ENCODE data around the gene SH3GL1.

SH3GL1 gene

DNA sequence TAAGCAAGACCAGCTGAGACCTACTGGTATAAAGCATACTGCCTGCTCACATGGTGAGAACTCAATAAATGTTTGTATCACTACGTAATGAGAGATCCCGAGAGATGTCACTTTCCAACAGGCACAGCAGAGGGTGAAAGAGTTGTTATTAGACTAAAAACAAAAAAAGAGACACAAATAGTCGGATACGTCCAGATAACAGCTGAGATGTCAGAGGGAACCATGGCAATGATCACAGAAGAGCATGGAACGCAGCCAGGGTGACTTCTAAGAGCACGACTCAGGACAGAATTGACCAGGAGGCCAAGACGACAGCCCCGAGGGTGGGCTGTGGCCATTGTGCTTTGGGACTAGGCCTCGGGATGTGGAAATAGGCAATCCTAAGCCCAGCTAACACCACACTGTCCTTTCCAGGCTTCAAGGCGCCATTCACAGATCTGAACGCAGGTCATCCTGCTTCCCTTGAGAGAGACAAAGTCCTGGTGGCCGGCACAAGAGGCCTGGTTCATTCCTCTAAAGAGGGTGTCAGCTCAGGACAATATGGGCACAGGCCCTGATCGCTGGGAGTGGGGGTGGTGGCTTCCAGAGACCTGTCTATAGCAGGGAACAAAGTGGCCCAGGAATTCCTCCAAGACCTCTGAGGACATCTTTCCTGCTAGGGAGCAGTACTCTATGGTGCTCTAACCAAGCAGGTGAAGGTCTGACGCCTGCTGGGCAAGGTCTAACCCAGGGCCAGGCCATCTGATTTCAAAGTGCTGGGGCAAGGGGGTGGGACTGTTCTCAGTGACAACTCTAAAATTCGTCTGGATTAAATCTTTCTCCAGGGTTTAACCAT is 3.2 kb downstream of the SH3GL1 start:
- DNase-seq: no peak

DNA sequence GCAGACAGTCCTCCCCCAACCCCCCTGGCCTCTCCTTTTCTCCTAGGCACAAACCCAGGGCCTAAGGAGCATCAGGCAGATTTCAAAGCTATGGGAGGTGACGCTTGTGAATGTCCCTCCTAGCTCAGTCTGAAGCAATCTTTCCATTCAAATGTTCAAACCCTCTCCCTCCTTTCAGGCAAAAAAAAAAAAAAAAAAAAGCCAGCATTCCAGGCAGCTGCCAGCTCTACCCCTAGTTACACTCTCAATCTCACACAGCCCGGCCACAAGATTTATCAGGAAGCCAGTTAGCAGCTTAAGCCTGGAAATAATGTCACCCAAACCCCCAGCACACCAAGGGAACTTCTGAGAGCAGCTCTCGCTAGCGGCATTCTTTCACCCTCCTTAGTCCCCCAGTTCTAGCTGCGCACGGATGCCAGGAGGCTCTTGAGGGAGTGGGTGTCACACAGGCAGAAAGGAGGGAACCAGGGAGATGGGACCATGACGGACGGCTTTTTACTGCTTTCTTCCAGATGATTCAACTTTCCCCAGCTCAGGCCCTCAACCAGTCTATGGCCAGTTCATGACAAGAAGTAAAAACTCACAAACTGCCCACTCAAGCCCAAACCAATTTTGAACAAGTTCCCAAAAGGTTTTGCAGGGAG is 6.3 kb downstream of the SH3GL1 start:
- no peak for DNase-seq

DNA sequence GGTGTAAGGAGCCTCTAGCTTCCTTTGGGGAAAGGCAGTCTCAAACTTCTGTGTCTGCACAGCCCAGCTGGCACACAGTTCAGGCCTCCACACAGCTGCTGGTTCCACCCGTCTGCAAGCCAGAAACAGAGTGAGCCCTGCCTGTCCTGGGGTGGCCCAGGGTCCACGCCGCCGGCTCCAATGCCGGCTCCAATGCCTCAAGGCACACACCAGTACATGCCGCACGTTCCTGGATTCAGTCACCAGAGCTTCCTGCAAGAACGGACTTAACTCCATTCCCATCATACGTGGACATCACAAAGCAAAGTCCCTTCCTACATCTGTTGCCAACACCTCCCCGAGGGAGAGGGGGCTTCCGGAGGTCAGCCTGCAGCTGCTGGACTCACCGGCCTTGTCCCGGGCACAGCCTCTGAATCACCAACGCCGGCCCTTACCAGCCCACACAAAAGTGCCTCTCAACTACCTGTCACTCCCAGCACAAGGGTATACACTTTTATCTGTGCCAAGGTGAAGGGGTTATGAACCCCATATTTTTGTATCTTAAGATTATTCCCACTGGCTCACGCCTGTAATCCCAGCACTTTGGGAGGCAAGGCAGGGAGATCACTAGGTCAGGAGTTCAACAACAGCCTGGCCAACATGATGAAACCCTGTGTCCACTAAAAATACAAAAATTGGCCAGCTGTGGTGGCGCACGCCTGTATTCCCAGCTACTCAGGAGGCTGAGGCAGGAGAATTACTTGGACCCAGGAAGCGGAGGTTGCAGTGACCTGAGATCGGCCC is 8.5 kb downstream of the SH3GL1 start:
- DNase-seq: peak; percentile 81

DNA sequence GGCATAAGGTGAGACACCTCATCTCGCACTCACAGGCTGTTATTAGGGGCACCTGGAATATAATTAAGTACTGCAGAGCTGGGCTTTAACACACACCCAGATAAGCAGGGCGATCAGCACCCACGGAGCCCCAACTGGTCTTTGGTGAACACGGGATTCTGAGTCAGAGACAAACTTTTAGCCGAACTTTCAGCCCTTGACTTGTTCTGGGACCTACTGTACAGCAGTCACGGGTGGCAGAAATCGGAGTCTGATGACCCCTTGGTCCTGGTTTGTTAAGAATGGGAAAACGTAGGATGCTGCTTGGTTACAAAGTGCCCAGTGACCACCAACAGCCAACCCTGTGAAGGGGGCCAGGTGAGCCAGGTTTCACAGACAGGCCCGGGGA is 9.0 kb downstream of the SH3GL1 start:
- DNase-seq: no peak

DNA sequence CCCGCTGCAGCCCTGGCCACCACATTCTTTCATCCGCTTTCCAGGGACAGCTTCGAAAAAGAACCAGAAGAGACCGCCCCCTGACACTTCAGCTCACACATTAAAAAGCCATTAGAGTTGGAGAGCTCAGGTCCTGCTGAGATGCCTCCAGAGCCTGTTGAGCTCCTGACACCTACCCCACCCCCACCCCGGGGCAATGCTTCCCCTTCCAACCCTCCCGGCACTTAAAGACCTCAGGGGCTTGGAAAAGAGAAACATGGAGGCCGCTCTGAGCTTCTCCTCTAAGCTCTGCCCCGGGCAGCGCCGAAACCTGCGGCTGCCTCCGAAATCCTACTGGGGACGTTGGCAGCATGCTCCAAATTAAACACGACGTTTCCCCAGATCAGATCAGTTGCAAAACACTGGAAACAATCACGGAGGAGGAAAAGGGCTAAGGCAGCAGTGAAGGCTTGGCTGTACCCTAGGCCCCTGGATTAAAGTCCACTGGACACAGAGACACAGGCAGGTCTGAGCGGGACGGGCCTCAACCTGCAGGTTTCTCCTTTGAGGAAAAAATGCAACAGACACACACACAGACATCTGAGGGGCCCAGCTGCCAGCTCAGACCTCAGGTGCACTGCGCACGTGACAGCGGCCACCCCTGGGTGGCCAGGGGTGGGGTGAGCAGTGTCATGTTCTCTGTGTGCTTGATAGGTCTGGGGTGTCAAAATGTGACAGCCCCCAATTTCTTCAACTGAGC is 9.6 kb downstream of the SH3GL1 start:
- DNase-seq: no peak

DNA sequence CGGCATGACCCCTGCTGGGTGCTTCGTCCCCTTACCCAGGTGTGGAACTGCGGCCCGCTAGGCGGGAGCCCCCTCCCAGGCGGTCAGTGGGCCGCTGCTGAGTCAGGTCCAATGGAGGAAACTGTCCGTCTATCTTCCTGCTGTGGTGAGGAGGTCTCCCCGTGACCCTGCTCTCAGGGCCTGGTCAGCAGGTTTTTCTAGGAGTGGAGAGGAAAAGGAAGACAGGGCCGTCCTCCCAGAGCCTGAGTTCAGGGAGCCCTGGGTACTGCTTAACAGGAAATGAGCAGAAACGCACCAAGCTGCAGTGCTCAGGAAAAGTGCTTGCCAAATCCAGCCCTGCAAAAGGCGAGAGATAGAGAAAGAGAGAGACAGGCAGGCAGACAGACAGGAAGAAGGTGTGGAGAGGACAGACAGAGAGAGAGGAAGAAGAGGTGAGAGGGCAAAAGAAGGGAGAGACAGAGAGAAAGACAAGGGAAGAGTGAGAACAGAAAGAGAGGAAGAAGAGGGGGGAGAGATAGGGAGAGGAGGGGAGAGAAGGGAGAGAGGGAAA is 10.3 kb downstream of the SH3GL1 start:
- DNase-seq: peak; percentile 59

- DNase-seq: no peak
Measured at GRCh38 chr19:4389511-4390016, 10.8 kb downstream of the SH3GL1 start.

DNA sequence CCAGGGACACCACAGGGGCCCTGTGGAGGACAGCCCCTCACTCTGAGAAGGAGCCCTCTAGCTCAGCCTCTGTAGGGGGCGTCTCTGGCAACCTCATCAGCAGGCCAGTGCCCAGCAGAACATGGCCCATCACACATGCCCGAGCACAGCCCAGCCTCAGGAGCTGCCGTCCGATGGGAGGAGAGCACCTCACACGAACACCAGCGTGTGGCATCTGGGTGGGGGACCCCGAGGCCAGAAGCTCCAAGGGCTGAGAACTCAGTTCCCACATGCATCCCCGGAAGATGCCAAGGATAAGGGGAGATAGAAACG is 11.3 kb downstream of the SH3GL1 start:
- DNase-seq: no peak

- DNase-seq: peak; percentile 55
Measured at GRCh38 chr19:4388337-4389063, 11.8 kb downstream of the SH3GL1 start.

- DNase-seq: peak; percentile 43
Measured at GRCh38 chr19:4386041-4386782, 14.1 kb downstream of the SH3GL1 start.

- DNase-seq: no peak
Measured at GRCh38 chr19:4385291-4386040, 14.9 kb downstream of the SH3GL1 start.

- DNase-seq: peak; percentile 41
Measured at GRCh38 chr19:4380254-4380727, 20.1 kb downstream of the SH3GL1 start.

DNA sequence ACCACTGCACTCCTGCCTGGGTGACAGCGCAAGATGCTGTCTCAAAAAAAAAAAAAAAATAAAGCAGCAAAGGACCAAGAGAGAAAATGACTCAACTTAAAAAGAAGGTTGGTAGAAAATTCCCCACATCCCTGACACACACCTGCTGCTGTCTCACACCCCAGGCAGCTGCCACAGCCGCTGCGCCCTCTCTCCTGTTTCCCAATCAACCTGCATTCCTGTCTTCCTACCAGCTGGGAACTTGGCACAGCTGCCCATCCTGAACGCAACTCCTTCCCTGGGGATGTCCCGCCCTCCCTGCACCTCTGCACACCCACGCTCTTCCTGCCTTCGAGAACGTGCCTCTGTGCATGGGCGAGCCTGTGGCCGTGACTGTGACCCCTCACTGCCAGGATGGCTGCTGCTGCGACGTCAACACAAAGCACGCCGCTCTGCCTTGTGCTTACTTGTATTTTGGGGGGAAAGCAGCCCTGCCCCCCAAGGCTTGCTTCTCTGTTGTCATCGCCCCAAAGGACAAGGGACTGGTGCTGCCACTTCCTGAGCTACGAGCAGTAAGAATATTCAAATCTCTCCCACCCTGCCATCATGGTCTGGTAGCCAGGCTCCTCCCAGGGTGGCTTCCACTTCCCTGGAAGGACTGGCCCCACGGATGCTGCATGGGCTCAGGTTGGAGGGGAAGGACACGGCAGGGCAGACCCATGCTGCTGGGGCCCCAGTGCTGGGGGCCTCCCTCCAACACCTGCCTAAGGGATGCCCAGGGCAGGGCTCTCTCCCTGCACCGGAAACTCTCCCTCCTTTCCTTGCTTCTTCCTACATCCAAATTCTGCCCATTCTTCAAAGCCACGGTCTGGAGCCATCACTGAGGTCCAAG is 20.7 kb downstream of the SH3GL1 start:
- peak; percentile 60 for DNase-seq

GRCh38 chr19:4378886-4379285 is 21.5 kb downstream of the SH3GL1 start:
- DNase-seq: no peak

DNA sequence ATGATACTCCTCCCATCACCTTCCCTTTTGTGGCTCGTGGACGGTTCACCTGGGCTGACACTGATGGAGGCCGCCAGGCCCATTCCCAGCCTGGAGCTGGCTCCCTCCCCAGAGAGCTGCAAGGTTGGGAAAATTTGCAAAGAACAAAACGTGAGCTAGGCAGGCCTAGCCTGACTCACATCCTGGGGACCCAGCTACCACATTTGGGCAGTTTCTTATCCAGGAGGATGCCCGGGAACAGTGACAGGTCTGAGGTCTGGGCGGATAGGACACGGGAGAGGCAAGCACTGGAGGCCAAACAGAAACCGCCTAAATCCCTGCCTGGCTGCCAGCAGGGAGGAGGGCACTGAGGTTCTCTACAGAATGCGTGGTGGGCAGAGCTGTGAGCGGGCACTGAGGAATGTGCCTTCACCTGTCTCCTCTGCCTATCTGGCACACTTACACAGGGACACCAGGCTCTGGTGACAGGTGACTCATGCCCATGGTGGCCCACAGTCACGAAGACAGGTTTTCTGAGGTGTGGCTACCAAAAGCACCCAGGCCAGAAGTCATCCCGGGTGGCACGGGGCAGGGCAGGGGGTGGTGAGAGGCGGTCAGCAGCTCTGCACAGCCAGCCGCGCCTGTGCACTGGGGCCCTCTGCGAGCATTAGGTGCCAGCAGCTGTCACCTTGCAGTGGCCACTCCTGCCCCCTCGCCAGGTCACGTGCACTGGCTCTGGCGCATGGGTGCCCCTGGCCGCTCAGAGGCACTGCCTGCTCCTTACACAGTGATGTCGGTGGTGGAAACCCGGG is 23.2 kb downstream of the SH3GL1 start:
- DNase-seq: no peak

DNA sequence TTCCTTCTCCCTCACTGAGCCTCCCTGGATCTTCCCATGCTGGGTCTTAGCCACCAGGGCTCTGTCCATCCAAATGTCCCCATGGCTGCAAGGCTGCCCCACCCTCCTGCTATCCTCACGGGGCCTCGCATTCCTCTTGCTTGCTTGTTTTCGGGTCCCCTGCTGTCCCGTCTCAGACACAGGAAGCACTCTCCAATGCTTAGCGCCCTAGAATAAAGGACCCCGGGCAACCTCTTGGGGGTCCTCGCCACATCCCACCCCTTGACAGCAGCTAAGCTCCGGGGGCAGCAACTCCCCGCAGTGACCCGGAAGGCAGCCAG is 23.7 kb downstream of the SH3GL1 start:
- no peak for DNase-seq

- DNase-seq: no peak
Measured at GRCh38 chr19:4376028-4376670, 24.2 kb downstream of the SH3GL1 start.

Data from right hindlimb (tissue), 1 donor.